IPS-11a (cell line): ENCODE results near the gene CD164L2.
"Not testable (repeated sequence)": the region's sequence is repeated elsewhere in the genome, so short reads cannot be mapped to it uniquely, and the experiment has no call there.

Experiments
- H3K4me3 ChIP-seq: one replicate; pipeline ENCODE4 v1.5.1; 2013; ENCODE audit warnings: low read depth, low read length, control low read depth

Gene CD164L2

DNA sequence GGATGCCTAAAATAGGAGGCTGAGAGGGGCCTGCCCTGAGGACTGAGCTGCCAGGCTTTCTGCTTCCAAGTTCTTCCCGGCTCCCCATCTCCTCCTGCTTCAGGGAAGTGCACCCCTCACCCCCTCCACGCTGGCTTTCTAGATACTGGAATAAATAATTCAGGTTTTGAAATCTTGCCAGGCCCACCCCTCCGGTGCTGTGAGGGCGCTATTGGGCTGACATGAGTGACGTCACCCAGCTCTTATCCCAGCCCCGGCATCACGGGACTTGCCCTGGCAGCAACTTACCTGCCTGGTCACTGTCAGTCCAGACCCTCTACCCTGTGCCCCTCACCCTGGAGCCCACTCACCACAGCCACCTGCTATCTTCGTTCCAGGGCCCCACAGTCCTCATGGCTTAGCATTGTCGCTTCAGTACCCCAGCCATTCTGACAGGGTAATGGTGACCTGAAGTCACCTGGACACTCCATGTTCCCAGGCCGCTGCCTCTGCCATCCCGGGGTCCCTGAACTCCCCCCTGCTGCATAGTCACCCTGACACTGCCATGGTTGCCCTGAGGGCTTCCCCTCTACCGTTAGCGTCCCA is 8.5 kb upstream of the CD164L2 start:
- H3K4me3 ChIP-seq = peak overlapping the region; percentile 6

GRCh38 chr1:27388337-27389005 is 5.3 kb upstream of the CD164L2 start:
- no peak overlapping the region for H3K4me3 ChIP-seq

DNA sequence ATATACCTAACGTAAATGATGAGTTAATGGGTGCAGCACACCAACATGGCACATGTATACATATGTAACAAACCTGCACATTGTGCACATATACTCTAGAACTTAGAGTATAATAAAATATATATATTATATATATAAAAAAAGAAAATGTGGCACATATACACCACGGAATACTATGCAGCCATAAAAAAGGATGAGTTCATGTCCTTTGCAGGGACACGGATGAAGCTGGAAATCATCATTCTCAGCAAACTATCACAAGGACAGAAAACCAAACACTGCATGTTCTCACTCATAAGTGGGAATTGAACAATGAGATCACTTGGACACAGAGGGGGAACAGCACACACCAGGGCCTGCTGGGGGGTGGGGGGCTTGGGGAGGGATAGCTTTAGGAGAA is 1.7 kb upstream of the CD164L2 start:
- H3K4me3 ChIP-seq = not testable (repeated sequence)

DNA sequence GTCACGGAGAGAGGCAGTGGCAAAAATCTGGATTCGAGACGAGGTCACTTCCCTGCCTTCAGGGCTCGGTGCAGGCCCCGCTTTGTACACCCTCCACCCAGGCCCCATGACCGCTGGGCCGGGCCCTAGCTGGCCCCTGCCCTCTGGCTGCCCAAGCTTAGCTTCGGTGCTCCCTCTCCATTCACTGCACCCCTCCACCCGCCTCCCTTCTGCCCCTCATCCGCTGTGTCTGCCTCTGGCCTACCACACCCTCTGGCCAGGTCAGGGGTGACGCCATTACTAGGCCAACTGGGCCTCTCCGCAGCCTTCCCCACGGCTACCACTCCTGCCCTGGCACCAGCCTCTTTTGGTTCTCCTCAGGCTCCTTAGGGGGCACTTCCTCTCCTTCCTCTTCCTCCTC is 528 bp upstream of the CD164L2 start:
- H3K4me3 ChIP-seq = no peak overlapping the region

GRCh38 chr1:27381969-27382762 is 967 bp downstream of the CD164L2 start:
- H3K4me3 ChIP-seq = no peak overlapping the region

- H3K4me3 ChIP-seq = no peak overlapping the region
Observed at GRCh38 chr1:27380766-27381733, 2.1 kb downstream of the CD164L2 start.

DNA sequence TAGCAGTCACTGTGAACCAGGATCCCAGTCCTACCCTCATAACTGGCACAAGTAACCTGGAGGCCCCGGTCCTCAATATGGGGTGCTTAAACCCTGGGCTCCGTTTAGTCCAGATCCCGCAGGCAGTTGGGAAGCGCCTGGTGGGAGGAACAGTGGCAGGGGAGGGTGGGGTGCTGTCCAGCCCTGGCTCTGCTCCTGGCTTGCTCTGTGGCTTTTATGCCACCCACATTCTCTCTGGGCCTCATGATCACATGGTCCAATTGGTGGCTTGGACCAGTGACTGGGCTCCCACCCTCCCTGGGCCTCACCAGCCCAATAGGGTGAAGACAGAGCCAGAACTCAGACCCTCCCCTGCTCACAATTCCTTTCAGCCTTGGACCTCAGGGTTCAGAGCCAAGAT is 2.9 kb downstream of the CD164L2 start:
- no peak overlapping the region for H3K4me3 ChIP-seq

DNA sequence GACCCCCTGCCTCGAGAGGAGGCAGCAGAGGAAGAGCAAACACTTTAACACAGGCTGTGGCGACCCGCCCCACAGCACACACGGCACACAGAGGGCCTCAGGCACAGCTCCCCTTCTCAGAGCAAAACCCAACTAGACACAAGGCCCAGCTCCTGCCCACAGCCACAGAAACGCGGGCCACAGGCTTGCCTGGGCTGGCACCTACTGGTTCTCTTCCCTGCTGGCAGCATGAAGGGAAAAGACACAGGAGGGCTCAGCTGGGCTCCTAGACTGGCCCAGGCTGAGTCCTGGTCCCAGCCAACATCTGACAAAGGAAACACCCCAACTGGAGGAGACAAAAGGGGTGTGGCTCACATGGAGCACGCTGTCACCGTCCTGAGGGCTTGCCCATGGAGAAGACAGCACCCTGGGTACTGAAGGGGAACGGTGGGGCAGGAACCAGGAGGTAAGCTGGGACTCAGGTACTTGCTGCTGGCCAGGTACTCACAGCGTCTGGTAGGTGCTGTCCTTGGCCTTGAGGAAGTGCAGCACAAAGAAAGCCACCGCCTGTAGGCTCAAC is 3.5 kb downstream of the CD164L2 start:
- H3K4me3 ChIP-seq = no peak overlapping the region

DNA sequence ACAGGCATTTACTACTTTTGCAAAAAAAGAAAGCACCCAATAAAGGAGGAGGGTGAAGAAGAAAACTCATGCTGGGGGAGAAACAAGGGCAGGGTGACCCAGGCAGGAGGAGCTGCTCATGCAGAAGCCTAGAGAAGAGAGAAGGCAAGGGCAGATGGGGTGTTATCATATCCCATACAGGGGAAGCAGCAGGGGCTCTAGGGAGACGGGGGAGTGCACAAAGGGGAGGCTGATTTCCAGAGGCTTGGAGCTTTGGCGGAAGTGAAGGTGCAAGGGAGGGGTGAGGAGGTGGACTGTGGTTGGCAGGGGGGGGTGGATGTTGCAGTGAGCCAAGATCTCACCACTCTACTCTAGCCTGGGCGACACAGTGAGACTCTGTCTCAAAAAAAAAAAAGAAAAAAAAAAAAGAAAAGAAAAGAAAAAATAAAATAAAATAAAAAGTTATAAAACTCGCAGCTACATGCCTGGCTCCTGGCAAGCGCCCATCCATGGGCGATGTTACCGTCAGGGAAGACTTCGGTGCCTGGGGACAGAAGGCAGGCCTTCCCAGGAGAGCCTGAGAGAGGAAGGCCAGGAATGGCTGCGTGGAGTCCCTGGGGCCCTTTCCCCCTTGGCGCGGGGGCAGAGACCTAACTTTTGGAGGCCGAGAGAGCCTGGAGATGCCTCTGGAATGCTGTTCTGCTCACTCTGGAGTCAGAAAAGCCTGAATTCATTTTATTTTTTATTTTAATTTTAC is 5.2 kb downstream of the CD164L2 start:
- H3K4me3 ChIP-seq = no peak overlapping the region

GRCh38 chr1:27374362-27375086 is 8.6 kb downstream of the CD164L2 start, which contains the start of gene FCN3:
Gene FCN3 (minus strand): TSS chr1:27374824. CDS start chr1:27374818, 6 bp downstream.
- H3K4me3 ChIP-seq = no peak within 1 kb of the TSS

- no peak overlapping the region for H3K4me3 ChIP-seq
Observed at GRCh38 chr1:27372808-27373690, 10.1 kb downstream of the CD164L2 start.

- H3K4me3 ChIP-seq = no peak overlapping the region
Observed at GRCh38 chr1:27372022-27372807, 10.9 kb downstream of the CD164L2 start.

DNA sequence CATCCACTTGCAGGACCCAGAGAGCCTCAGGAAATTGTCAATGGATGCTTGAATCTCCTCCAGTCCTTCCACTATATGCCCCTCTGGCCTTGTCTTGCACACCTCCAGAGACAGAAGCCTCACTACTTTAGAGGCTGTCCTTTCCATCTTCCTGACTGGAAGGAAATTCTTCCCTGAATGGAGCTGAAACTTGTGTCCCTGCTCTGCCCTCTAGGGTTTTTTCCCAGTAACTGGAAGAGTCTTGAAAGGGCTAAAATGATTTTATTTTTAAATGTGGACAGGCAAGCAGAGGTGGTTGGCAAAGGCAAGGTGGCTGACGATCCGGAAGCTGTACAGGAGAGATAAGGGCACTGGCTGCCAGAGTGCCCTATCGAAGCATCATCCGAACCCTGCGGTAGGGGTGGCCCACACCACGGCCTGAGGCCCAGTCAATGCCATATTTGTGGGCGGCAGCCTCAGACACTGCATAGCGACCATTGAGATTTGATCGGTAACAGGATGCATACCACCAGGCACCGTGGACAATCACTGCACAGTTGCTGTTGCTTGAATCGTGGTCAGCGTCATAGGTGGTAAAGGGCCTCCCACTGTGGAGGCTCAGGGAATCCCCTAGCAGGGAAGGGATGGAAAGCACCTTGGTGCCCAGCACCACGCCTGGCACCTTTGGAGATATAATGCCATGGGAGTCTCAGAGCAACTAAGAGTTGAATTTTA is 14.1 kb downstream of the CD164L2 start:
- H3K4me3 ChIP-seq = no peak overlapping the region

- peak overlapping the region; percentile 51 for H3K4me3 ChIP-seq
Observed at GRCh38 chr1:27367160-27367650, 15.9 kb downstream of the CD164L2 start.

DNA sequence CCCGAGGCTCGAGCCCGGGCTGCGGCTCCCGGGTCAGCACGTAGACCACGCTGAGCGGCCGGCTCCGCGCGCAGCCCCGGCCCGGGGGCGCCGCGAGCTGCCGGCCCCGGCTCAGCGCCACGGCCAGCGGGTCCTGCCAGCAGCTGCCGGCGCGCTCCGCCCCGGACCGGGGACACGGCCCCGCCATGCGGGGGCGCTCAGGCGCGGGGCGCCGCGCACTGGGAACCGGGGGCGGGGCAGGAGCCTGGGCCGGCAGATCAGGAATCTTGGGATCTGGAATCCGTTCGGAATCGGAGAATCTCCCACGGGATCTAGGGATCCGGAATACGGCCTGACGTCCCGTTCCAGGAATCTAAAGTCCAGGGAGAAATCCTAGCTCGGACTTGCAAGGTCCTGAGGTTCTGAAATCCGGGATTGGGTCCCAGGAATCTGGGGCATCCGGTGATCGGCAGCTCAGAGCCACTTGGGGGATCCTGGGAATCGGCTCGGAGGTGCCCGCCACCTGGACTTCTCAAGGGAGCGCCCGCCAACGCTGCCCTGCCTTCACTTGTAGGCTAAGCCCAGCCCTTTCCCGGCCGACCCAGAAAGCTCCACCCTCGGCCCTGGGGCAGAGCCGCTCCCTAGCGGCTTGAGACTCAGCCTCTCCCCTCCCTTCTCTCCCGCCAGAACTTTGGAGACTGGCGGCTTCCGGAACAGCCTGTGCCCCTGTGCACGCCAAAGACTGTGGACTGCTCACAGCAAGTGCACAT is 16.5 kb downstream of the CD164L2 start, which contains the start of gene MAP3K6:
Gene MAP3K6, minus strand, starts transcription at position 551 of the 749 bp plus-strand sequence. Its CDS starts 364 bp downstream, at position 187.
- H3K4me3 ChIP-seq = peak within 1 kb of the TSS; percentile 51

DNA sequence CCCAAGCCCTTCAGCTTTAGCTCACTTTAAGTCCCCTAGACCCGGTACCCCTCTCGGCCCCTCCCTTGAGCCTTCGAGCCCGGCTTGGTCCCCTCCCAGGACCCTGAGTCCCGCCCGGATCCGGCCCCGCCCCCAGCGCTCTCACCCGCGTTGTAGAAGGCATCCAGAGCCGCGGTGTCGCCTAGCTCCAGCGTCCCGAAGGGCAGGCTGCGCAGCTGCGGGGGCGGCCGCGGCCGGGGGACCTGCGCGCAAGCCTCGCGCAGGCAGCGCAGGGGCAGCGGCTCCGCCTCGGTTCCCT is 17.1 kb downstream of the CD164L2 start:
- peak overlapping the region; percentile 51 for H3K4me3 ChIP-seq
